ENCODE measurements around the gene MRPL58.
"Not testable (repeated sequence)": the region's sequence is repeated elsewhere in the genome, so short reads cannot be mapped to it uniquely, and the experiment has no call there.

The MRPL58 gene

DNA sequence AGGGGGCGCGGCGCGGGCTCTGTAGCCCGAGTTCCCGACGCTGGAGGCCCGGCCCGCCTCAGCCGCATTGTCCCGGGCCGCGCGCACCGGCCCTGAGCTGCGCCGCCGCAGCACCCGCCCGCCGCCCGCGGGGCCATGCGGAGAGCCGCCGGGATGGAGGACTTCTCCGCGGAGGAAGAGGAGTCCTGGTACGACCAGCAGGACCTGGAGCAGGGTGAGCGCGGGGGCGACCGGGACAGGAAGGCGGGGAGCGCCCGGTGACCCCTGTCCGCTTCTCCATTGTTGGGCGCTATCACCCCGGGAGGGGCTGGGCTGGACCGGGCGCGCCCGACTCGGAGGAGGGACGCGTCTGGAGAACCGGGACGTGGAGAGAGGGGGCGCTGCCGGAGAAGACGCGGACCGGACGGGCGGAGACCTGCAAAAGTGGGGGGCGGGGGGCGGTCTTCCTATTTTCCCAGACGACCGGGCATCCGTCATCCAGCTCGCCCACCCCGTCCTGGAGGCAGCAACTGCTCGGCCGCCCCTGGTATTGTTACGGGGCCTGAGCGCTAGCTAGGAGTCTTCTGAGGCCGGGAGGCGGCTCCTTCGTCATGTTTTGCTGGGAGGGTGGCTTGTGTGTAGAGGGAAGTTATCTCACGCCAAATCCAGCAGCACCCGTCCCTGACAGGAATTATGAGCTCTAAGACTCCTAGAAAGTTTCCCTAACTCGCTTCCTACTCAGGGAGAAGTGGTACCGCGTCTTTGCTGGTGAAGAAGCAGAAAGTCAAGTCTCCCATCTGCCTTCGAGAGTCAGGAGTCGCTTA is 24.4 kb upstream of the MRPL58 start:
- no peak for DNase-seq

DNA sequence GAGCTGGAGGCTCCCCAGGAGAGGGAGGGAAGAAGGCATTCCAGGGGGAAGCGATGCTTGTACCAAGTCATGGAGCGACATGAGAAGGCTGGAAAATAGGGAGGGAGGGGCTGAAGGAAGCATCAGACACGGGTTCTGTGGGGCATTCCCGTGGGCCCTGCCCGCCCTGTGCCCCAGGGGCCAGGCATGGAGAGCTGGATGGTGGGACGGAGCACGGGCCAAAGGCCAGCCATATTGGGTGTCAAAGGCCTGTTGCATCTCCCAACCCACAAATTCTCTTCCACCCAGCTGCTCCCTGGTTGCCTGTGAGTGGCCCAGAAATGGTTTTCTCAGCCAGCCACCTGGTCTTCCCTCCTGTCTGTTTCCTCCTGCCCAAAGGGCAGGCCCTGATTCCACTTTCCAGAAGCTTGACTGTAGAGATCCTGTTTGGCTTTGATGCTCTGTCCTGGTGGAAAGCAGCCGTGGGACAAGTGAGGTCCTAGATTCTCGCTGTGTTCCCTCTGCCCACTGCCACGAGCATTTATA is 21.8 kb upstream of the MRPL58 start:
- no peak for DNase-seq

DNA sequence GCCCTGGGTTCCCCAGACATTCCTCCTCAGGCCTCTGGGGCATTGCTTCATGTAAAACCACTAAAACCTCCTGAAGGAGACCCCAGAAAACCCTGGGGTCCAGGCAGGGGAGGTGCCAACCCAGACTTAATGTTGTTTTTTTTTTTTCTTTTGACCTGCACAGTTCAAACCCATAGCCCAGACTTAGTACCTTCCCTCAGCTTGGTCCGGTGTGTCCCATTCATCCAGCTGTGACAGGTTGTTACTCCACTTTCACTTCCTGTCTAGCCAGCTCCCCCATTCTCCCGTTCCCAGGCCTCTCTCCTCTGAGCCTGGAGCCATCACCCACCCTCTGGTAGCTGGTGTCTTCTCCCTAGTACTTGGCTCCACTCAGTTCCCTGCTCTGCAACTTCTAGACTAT is 20.2 kb upstream of the MRPL58 start:
- no peak for DNase-seq

DNA sequence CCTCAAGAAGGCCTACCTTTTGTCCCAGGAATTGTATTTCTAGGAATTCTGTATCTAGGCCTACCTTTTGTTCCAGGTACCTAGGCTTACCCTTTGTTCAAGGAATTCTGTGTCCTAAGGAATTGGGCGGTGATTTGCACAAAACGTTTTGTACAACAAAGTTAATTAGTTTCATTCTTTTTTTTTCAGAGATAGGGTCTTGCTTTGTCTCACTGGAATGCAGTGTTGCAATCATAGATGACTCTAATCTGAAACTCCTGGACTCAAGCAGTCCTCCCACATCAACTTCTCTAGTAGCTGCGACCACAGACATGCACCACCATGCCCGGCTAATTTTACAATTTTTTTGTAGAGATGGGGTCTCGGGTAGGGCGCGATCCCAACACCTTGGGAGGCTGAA is 18.0 kb upstream of the MRPL58 start:
- no peak for DNase-seq

- DNase-seq = no peak
Observed at GRCh38 chr17:74995847-74996246, 16.6 kb upstream of the MRPL58 start.

- no peak for DNase-seq
Observed at GRCh38 chr17:74998783-74999182, 13.7 kb upstream of the MRPL58 start.

- DNase-seq = no peak
Observed at GRCh38 chr17:74999523-74999922, 12.9 kb upstream of the MRPL58 start.

DNA sequence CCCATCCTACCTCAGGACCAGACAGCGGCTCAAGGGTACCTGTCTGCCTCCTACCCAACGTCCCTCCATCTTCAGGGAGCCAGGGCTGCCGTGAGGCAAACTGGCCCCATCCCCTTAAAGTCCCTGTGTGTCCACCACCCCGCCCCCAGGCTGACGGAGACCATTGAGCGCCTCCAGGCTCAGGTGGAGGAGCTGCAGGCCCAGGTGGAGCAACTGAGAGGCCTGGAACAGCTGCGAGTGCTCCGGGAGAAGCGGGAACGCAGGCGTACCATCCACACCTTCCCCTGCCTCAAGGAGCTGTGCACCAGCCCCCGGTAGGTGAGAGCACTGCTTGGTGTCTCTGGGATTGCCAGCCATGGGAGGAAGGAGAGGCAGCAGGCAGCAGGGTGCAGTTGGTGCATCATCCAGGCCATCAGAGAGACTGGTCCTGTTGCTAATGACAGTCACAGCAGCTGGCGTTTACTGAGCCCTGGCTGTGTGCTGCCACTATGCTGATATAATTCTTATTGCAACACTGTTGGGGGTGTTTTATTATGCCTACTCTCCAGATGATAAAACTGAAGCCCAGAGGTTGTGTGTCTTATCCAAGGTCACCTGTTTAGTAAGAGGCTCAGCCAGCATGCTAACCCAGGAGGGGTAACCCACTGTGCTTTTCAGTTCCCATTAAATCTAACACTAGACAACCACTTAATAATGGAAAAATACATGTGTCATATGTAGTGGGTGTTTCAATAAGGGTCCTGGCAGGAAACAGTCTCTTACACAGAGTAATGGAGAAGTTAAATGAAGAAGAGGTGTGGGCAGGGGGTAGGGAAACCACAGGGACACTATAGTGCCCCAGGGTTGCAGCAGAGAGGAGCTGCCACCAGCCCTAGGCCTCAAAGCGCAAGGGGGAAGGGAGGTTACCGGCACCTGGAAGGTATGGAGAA is 10.3 kb upstream of the MRPL58 start:
- DNase-seq = no peak

DNA sequence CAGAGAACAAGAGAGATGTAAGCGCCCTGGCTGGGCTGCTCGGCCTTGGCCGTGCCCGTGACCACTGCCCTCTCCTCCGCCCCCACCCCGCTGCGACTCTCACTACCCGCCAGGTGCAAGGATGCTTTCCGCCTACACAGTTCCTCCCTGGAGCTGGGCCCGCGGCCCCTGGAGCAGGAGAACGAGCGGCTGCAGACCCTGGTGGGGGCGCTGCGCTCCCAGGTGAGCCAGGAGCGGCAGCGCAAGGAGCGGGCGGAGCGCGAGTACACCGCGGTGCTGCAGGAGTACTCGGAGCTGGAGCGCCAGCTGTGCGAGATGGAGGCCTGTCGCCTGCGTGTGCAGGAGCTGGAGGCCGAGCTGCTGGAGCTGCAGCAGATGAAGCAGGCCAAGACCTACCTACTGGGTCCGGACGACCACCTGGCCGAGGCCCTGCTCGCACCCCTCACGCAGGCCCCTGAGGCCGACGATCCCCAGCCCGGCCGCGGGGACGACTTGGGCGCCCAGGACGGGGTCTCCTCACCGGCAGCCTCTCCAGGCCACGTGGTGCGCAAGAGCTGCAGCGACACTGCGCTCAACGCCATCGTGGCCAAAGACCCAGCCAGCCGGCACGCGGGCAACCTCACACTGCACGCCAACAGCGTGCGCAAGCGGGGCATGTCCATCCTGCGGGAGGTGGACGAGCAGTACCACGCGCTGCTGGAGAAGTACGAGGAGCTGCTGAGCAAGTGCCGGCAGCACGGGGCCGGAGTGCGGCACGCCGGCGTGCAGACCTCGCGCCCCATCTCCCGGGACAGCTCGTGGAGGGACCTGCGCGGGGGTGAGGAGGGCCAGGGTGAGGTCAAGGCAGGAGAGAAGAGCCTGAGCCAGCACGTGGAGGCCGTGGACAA is 9.2 kb upstream of the MRPL58 start:
- DNase-seq = no peak

DNA sequence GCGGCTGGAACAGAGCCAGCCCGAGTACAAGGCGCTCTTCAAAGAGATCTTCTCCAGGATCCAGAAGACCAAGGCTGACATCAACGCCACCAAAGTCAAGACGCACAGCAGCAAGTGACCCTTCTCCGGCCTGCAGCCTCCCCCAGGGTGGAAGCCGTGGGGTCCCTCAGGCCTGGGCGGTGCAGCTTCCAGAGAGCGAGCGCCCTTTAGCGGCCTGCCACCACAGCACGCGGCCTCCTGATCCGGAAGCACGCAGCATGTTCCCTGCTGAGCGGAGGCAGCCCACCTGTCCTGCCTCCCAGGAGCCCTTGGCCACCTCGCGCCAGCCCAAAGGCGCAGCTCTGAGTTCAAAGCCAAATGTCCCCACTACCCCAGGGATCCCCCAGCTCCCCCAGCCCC is 8.5 kb upstream of the MRPL58 start:
- no peak for DNase-seq

DNA sequence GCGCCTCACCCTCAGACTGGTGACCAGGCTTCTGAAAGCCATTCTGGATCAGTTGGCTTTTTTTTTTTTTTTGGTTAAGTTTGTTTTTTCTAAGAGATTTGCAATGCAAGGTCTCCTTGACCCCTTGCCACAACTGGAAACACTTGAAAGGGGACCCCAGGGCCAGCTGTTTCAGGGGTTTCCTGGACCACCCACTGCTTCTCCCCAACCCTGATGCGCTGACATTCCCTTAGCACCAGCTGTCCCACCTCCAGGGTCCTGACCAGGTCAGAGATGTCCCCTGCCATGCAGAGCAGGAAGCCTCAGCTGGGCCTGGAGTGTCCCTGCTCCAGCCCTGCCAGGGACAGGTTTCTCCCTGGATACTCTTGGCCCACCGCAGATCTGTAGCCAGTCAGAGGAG is 8.1 kb upstream of the MRPL58 start:
- DNase-seq = no peak

- DNase-seq = no peak
Observed at GRCh38 chr17:75005291-75005690, 7.2 kb upstream of the MRPL58 start.

DNA sequence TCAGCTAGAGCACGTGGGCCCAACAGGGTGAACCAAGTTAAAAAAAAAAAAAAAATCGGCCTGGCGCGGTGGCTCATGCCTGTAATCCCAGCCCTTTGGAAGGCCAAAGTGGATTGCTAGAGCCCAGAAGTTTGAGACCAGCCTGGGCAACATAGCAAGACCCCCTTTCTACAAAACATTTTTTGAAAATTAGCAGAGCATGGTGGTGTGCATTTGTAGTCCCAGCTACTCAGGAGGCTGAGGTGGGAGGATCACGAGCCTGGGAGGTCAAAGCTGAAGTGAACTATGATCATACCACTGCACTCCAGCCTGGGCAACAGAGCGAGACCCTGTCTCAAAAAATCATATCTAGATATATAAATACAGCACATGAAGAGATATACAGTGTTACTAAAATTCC is 6.4 kb upstream of the MRPL58 start:
- DNase-seq = not testable (repeated sequence)

DNA sequence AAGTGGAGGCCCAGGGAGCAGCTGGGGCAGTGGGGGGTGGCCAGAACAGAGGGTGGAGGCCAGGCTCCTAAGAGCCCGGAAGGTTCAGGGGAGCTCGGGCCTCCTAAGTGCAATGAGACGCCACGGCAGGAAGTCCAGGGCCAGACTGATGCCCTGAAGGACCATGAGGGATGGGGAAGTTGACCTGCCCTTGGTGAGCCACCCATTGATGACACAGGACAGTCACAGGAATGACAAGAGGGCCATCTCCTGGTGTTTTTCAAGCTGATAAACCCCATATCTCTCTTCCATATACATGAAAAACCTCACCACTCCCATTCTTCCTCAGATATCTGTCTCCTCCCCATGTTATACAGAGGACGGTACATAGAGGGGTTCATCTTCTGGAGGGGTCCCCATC is 5.8 kb upstream of the MRPL58 start:
- DNase-seq = no peak

DNA sequence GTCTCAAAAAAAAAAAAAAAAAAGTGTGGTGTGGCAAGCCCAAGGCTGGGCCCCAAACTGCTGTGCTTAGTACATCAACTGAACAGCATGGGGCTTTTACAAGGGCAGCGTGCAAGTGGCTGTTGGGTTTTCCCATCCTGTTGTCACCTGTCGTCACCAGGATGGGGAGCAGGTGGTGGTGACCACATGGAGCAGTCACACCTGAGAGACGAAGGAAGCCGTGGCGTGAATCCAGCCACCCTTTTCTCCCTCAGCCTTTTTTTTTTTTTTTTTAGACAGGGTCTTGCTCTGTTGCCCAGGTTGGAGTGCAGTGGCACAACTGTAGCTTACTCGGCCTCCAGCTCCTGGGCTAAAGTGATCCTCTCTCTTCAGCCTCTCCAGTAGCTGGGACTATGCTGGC is 4.1 kb upstream of the MRPL58 start:
- no peak for DNase-seq

- no peak for DNase-seq
Observed at GRCh38 chr17:75009139-75009724, 3.2 kb upstream of the MRPL58 start.

DNA sequence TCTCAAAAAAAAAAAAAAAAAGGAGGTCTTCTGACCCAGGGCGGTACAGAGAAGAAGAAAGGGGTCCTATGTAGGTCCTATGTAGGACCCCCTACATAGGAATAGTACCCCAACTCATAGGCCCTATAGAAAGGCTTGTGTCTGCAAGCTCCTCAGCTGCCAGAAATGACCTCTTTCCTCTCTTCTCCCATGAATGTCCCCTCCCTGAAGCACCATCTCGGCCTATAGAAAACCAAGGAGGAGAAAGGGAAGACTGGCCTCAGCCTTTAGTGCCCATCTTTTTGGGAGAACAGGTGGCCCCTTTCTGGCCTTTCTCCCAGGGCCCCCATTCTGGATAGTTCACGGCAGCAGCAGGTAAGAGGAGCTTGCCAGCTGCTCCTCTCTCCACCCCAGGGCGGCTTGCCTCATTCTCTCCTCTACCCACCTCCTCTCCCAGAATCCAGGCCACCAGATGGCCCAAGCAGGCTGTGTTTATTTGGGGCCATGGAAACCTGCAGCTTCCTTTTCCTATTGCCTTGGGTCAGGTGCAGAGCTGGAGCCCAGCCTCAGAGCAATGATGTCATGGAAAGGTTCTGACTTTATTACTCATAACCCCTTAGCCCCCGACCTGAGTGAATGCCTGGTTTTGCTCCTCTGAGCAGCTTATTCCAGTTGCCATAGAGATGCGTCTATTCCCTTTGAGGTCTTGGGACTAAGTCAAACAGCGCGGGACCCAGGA is 1.6 kb upstream of the MRPL58 start:
- no peak for DNase-seq

GRCh38 chr17:75011401-75012095 is 922 bp upstream of the MRPL58 start:
- peak; percentile 44 for DNase-seq

DNA sequence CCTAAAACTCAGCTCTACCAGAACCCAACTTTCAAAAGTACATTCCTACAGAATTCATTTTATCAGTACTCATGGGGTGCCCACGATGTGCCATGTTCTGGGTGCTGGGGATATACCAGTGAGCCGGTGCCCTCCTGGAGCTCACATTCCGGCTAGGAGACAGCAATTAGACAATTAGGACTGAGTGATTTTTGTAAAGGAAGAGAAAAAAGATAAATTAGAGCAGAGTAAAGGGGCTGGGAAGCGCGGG is 449 bp upstream of the MRPL58 start:
- no peak for DNase-seq

DNA sequence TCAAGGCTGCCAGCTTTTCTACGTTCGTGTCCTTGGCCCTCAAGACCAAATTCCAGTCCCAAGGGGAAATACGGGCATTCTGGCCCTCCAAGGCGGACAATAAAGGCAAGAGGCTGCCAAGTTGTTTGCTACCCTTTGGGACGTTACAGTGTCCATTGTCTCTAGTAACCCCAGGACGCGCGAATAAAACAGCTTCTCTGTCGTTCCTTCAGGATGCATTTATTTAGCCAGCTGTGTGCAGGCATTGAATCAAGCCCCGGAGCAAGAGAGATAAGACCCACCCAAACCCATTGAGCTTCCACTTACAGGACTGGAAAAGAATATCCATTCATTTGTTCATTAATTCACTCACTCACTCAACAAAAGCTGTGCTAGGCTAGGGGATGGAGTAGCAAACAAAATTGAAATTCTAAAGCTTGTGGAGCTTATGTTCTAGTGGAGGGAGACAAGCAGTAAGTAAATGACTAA is 656 bp downstream of the MRPL58 start:
- no peak for DNase-seq

- no peak for DNase-seq
Observed at GRCh38 chr17:75019146-75019545, 6.7 kb downstream of the MRPL58 start.

All from NCI-H2029 treated with DMSO at 0.1 percent for 48 hours (cell line).